NOMO-1 (cell line): ENCODE data around the gene KDM5A.
"Not testable (repeated sequence)": the region's sequence is repeated elsewhere in the genome, so short reads cannot be mapped to it uniquely, and the experiment has no call there.

ENCODE experiments used
- DNase-seq, 2 experiments: peaks; one replicate each; lab custom pipeline; 2025; ENCODE audit not compliant: unreplicated experiment in 2 of 2; lab: John Stamatoyannopoulos, UW

KDM5A gene

GRCh38 chr12:389142-390096 lies at the start of gene KDM5A:
Gene KDM5A, minus strand, starts transcription at chr12:389320. Its CDS starts 229 bp downstream, at chr12:389091.
- DNase-seq = no peak

- not testable (repeated sequence) for DNase-seq
Measured at GRCh38 chr12:435737-436136, 46.6 kb upstream of the KDM5A start.

- no peak for DNase-seq
Measured at GRCh38 chr12:422526-422925, 33.4 kb upstream of the KDM5A start.

GRCh38 chr12:418432-418831 lies 29.3 kb upstream of the KDM5A start:
- DNase-seq = no peak

GRCh38 chr12:414859-415258 lies 25.7 kb upstream of the KDM5A start:
- no peak for DNase-seq

- DNase-seq = no peak
Measured at GRCh38 chr12:402029-402389, 12.9 kb upstream of the KDM5A start.

GRCh38 chr12:401235-402028 lies 12.3 kb upstream of the KDM5A start, which contains the start of gene CCDC77:
Gene CCDC77, plus strand, starts transcription at chr12:401644. Its CDS starts 7,740 bp downstream, at chr12:409384.
- no peak for DNase-seq

- no peak for DNase-seq
Measured at GRCh38 chr12:400828-401227, 11.7 kb upstream of the KDM5A start.

GRCh38 chr12:388541-389141 lies 479 bp downstream of the KDM5A start:
- no peak for DNase-seq

- no peak for DNase-seq
Measured at GRCh38 chr12:388012-388411, 1.1 kb downstream of the KDM5A start.

- DNase-seq = no peak
Measured at GRCh38 chr12:386651-387050, 2.5 kb downstream of the KDM5A start.

- not testable (repeated sequence) for DNase-seq
Measured at GRCh38 chr12:370739-371485, 18.2 kb downstream of the KDM5A start.

- DNase-seq = no peak
Measured at GRCh38 chr12:367972-368371, 21.1 kb downstream of the KDM5A start.

GRCh38 chr12:366820-367219 lies 22.3 kb downstream of the KDM5A start:
- no peak for DNase-seq

GRCh38 chr12:359091-359490 lies 30.0 kb downstream of the KDM5A start:
- no peak for DNase-seq

- DNase-seq = no peak
Measured at GRCh38 chr12:356276-356988, 32.7 kb downstream of the KDM5A start.

GRCh38 chr12:351197-351596 lies 37.9 kb downstream of the KDM5A start:
- DNase-seq = not testable (repeated sequence)

GRCh38 chr12:349625-350024 lies 39.5 kb downstream of the KDM5A start:
- DNase-seq = not testable (repeated sequence)

GRCh38 chr12:343036-343435 lies 46.1 kb downstream of the KDM5A start:
- not testable (repeated sequence) for DNase-seq

- no peak for DNase-seq
Measured at GRCh38 chr12:337039-337438, 52.1 kb downstream of the KDM5A start.
